Glomerular visceral epithelial cell (primary cell): ENCODE results near the gene ZFP1.

Experiments
- DNase-seq: peaks from one replicate; pipeline ENCODE4 v3.0.0-alpha.2; 2016; ENCODE audit errors: extremely low spot score

Gene ZFP1

GRCh38 chr16:75148311-75149195, at the start of gene ZFP1:
TSS of gene ZFP1 (plus strand) at chr16:75148524. CDS start at chr16:75152952, 4,428 bp downstream.
- peak; percentile 89 for DNase-seq

GRCh38 chr16:75099075-75099667, 49.2 kb upstream of the ZFP1 start:
- DNase-seq, result no peak

- no peak for DNase-seq
Measured at GRCh38 chr16:75099738-75100602, 48.4 kb upstream of the ZFP1 start.

- no peak for DNase-seq
Measured at GRCh38 chr16:75100603-75100990, 47.7 kb upstream of the ZFP1 start.

GRCh38 chr16:75101635-75102034, 46.7 kb upstream of the ZFP1 start:
- no peak for DNase-seq

GRCh38 chr16:75102595-75102994, 45.7 kb upstream of the ZFP1 start:
- no peak for DNase-seq

GRCh38 chr16:75103994-75104393, 44.3 kb upstream of the ZFP1 start:
- no peak for DNase-seq

- DNase-seq, result no peak
Measured at GRCh38 chr16:75104836-75105235, 43.5 kb upstream of the ZFP1 start.

- no peak for DNase-seq
Measured at GRCh38 chr16:75105306-75106061, 42.8 kb upstream of the ZFP1 start.

- DNase-seq, result no peak
Measured at GRCh38 chr16:75106351-75107274, 41.7 kb upstream of the ZFP1 start.

GRCh38 chr16:75107505-75107904, 40.8 kb upstream of the ZFP1 start:
- DNase-seq, result no peak

GRCh38 chr16:75108792-75109731, 39.3 kb upstream of the ZFP1 start:
- peak; percentile 99 for DNase-seq

- DNase-seq, result peak; percentile 14
Measured at GRCh38 chr16:75109732-75110243, 38.5 kb upstream of the ZFP1 start.

GRCh38 chr16:75110637-75111513, 37.4 kb upstream of the ZFP1 start:
- peak; percentile 86 for DNase-seq

GRCh38 chr16:75111514-75111940, 36.8 kb upstream of the ZFP1 start:
- DNase-seq, result no peak

GRCh38 chr16:75111961-75112733, 36.2 kb upstream of the ZFP1 start:
- DNase-seq, result no peak
